Measurements from ENCODE around the gene PDE10A. TPM values are rescaled to one million over a fixed set of nuclear protein-coding genes. Genes with fewer than 3 reads are reported as not detected.

The PDE10A gene
- total and polyA plus RNA-seq, 9 donors, result 5.9 to 344 (median 88.7) TPM

DNA sequence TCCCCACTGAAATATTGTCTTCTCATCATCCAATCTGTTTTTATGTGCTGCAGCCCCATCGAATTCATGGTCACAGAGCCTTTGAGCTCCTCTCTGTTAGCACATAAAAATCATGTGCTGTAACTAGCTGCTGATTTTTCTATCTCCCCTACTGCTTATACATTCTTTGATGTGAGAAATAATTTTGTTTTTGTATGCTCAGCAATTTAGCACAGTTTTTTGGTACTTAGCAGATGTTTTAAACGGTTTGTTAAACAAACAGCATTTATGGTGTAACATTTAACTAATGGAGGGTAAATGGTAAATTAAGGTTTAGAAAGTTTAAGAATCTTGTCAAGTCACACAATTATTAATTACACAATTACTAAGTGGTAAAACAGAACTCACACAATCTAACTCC lies 221.9 kb downstream of the PDE10A start:
- H3K27ac ChIP-seq, result no peak overlapping the region
- intact Hi-C loops (cut with DNase I), result loop anchor here in 2 of 4 donors (10.0 kb wide), 1 partner anchor 414 kb away; no protein-coding TSS in a partner anchor
- H3K27me3 ChIP-seq, result no peaks in the 10 kb centered on the region
- DNase-seq, result no peak
- H3K4me3 ChIP-seq, result no peak overlapping the region
- 51 to 69% (median 67%) methylated on average over 2 of the region's 2 CpGs for WGBS, 3 donors
- TF ChIP-seq POLR2A (IDR thresholded peaks at IDR 0.05) (no peak), EP300 (IDR thresholded peaks at IDR 0.05) (no peak)
- TF ChIP-seq, protein P1, sequence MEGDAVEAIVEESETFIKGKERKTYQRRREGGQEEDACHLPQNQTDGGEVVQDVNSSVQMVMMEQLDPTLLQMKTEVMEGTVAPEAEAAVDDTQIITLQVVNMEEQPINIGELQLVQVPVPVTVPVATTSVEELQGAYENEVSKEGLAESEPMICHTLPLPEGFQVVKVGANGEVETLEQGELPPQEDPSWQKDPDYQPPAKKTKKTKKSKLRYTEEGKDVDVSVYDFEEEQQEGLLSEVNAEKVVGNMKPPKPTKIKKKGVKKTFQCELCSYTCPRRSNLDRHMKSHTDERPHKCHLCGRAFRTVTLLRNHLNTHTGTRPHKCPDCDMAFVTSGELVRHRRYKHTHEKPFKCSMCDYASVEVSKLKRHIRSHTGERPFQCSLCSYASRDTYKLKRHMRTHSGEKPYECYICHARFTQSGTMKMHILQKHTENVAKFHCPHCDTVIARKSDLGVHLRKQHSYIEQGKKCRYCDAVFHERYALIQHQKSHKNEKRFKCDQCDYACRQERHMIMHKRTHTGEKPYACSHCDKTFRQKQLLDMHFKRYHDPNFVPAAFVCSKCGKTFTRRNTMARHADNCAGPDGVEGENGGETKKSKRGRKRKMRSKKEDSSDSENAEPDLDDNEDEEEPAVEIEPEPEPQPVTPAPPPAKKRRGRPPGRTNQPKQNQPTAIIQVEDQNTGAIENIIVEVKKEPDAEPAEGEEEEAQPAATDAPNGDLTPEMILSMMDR (IDR thresholded peaks at IDR 0.05), result no peak
- no peaks in the 10 kb centered on the region for H3K9me3 ChIP-seq
- H3K4me1 ChIP-seq (ENCODE audit: insufficient read depth), result no peaks in the 10 kb centered on the region
- H3K36me3 ChIP-seq, result no peaks in the 10 kb centered on the region

DNA sequence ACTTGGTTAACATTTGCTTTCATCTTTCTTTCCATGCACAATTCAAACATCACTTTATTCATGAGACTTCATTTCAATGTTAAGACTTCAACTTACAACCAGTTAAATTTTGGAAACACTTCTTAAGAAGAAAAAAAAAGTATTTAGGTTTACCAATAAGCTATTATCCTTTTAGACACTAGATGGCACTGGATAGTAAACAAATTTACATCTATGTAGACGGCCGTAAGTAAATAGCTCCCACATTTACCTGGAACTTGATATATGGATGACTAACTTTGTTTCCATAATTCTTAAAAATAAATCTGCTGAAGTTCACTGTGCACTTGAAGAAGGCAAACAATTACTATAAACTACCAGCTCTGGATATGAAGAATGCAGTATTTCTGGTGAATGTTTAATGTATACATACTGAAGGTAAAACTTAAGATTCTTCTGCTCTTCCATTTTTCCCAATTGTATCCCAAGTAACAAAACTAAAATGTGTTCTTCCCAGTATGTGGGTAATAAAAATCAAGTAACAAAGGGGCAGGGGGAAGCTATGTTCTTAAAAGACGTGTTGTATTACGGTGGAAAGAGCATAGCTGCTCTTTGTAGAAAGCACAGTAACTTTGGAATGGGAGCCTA lies 223.0 kb downstream of the PDE10A start:
- Histone ChIP-seq H3K36me3 (no peaks in the 10 kb centered on the region), H3K27ac (no peak overlapping the region), H3K27me3 (no peaks in the 10 kb centered on the region), H3K4me1 (ENCODE audit: insufficient read depth) (no peaks in the 10 kb centered on the region), H3K4me3 (no peak overlapping the region), H3K9me3 (no peaks in the 10 kb centered on the region)
- intact Hi-C loops (cut with DNase I), result loop anchor here in 2 of 4 donors (10.0 kb wide), 1 partner anchor 415 kb away; no protein-coding TSS in a partner anchor
- TF ChIP-seq POLR2A (IDR thresholded peaks at IDR 0.05) (no peak), EP300 (IDR thresholded peaks at IDR 0.05) (no peak)
- TF ChIP-seq, protein P1 (IDR thresholded peaks at IDR 0.05), result peak in 2 of 3 donors; percentile 42 to 48
- WGBS, 3 donors, result 41 to 48% (median 44%) methylated on average over 4 of the region's 4 CpGs
- DNase-seq, result no peak

DNA sequence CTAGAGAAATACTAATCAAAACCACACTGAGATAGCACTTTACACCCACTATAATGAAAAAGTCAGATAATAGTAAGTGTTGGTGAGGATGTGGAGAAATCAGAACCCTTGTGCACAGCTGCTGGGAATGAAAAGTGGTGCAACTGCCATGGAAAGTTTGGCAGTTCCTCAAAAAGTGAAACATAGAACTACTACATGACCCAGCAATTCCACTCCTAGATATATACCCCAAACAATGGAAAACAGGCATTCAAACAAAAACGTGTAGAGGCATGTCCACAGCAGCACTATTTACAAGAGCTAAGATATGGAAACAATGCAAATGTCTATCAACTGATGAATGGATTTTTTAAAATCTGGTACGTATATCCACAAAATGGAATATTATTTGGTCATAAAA lies 236.1 kb downstream of the PDE10A start:
- no peak for TF ChIP-seq EP300 (IDR thresholded peaks at IDR 0.05)
- TF ChIP-seq, protein P1 (IDR thresholded peaks at IDR 0.05), result no peak
- no peak for TF ChIP-seq POLR2A (IDR thresholded peaks at IDR 0.05)
- WGBS, 3 donors, result 89 to 97% (median 90%) methylated on average over 2 of the region's 2 CpGs
- no peaks in the 10 kb centered on the region for H3K9me3 ChIP-seq

DNA sequence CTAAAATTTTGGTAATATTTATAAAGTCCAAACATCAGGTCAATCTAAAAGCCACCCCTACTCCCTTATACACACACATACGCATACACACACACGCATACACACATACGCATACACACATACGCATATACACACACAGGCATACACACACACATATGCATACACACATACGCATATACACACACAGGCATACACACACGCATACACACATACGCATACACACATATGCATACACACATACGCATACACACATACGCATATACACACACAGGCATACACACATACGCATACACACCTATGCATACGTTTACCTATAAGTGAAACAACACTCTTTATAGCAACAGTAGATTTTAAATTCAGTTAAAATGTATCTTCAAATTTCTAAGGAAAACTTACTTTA lies 240.8 kb downstream of the PDE10A start:
- no peaks in the 10 kb centered on the region for H3K27me3 ChIP-seq
- H3K9me3 ChIP-seq, result no peaks in the 10 kb centered on the region
- TF ChIP-seq EP300 (IDR thresholded peaks at IDR 0.05), result no peak
- TF ChIP-seq POLR2A (IDR thresholded peaks at IDR 0.05), result no peak
- TF ChIP-seq, protein P1 (IDR thresholded peaks at IDR 0.05), result no peak
- H3K4me1 ChIP-seq (ENCODE audit: insufficient read depth), result no peaks in the 10 kb centered on the region
- no peak overlapping the region for H3K27ac ChIP-seq
- intact Hi-C loops (cut with DNase I), result no loop called here
- WGBS, 3 donors, result 88 to 97% (median 97%) methylated on average over 11 of the region's 11 CpGs
- no peaks in the 10 kb centered on the region for H3K36me3 ChIP-seq
- no peak for DNase-seq
- H3K4me3 ChIP-seq, result no peak overlapping the region

More for the DNA sequence above, 236.1 kb downstream of the PDE10A start:
- Histone ChIP-seq H3K36me3 (no peaks in the 10 kb centered on the region), H3K4me1 (ENCODE audit: insufficient read depth) (no peaks in the 10 kb centered on the region), H3K4me3 (no peak overlapping the region), H3K27ac (no peak overlapping the region), H3K27me3 (no peaks in the 10 kb centered on the region)
- intact Hi-C loops (cut with DNase I), result no loop called here
- DNase-seq, result no peak

Measured in ovary (tissue), 9 donors.